OCI-LY3 (cell line): ENCODE measurements around the gene GJC2.

Source experiments
- H2AFZ ChIP-seq: fragments of 200-600, 300-600 bp; shearing (Covaris generic); 2 replicates; pipeline ENCODE4 v1.6.0; 2014; ENCODE audit warnings: antibody characterized with exemption, low read depth, low read length
- H3K27ac ChIP-seq: fragments of 200-600, 300-600 bp; sonication (generic); 2 replicates; pipeline ENCODE4 v1.5.1; 2014; ENCODE audit warnings: mild to moderate bottlenecking, low read length, moderate library complexity, mixed read lengths
- H3K27me3 ChIP-seq: fragments of 200-600, 300-600 bp; sonication (generic); 2 replicates; pipeline ENCODE4 v1.6.1; 2014; ENCODE audit warnings: low read depth, low read length, mixed read lengths
- H3K36me3 ChIP-seq: fragments of 200-600, 300-600 bp; sonication (generic); replicated peaks from 2 replicates; pipeline ENCODE3; 2014; ENCODE audit warnings: low read depth, low read length, mixed read lengths
- H3K4me1 ChIP-seq: fragments of 300-600, 200-600 bp; sonication (generic); 2 replicates; pipeline ENCODE4 v1.6.1; 2014; ENCODE audit warnings: low read length, mixed read lengths
- H3K4me2 ChIP-seq: fragments of 200-600, 300-600 bp; sonication (generic); 2 replicates; pipeline ENCODE4 v1.6.1; 2014; ENCODE audit warnings: low read length, mixed read lengths
- H3K4me3 ChIP-seq: fragments of 300-600, 200-600 bp; sonication (generic); 2 replicates; pipeline ENCODE4 v1.5.1; 2014; ENCODE audit warnings: antibody characterized with exemption, mild to moderate bottlenecking, low read length, moderate library complexity
- H3K79me2 ChIP-seq: fragments of 300-600, 200-600 bp; shearing (Covaris generic); 2 replicates; pipeline ENCODE4 v1.6.1; 2014; ENCODE audit warnings: mild to moderate bottlenecking, low read length, mixed read lengths
- H3K9ac ChIP-seq: fragments of 300-600, 200-600 bp; shearing (Covaris generic); 2 replicates; pipeline ENCODE4 v1.6.0; 2014; ENCODE audit warnings: mild to moderate bottlenecking, low read length, moderate library complexity
- H3K9me3 ChIP-seq: fragments of 200-600, 300-600 bp; shearing (Covaris generic); 2 replicates; pipeline ENCODE4 v1.6.1; 2014; ENCODE audit warnings: low read length, mixed read lengths; ENCODE audit not compliant: insufficient read depth
- H4K20me1 ChIP-seq: fragments of 200-600, 300-600 bp; sonication (generic); 2 replicates; pipeline ENCODE4 v1.6.1; 2016; ENCODE audit warnings: low read length, mixed read lengths; ENCODE audit not compliant: insufficient read depth
- EZH2phosphoT487 ChIP-seq: fragments of 200-600 bp; shearing (Covaris generic); IDR thresholded peaks from 2 replicates; pipeline ENCODE4 v1.6.1; 2018; ENCODE audit warnings: antibody characterized with exemption, mixed run types, low read depth
- TF ChIP-seq, protein P1 (sequence below): fragments of 200-600, 300-600 bp; sonication (generic); IDR thresholded peaks from 2 replicates; pipeline ENCODE4 v1.5.1; 2014; ENCODE audit warnings: antibody characterized with exemption, low read length, low read depth

GJC2 gene

DNA sequence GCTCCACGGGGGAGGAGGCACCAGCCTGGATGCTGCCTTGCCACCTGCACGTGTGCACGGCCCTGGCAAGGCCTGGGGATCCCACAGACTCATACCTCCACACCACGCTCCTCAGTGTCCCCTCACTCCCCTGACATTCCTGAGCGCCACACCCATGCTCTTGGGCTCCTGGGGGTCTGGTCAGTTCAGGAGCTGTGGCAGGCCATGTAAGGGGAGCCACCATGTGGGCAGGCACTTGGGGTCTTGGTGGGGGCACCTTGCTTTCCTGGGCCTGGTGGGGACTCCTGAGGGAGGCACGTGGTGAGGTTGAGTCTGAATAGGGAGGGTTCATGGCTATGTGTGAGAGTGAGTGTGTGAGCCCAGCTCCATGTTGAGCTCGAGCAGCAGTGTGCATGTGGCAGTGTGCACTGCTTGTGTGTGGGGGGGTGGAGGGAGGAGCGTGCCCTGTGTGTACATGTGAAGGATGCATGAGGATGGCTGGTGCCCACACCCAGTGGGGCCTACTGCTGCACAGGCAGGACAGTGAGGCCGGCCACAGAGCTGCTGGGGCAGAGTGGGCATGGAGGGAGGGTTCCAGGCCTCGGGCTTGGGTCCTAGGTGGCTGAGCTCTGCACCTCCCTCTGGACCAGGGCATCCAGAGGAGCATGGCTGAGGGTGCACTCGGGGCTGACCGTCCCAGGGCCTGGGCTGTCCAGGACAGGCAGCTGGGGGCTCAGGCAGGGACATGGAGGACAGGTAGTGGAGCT, 1.6 kb downstream of the GJC2 start:
- H3K4me1 ChIP-seq = no peaks in the 10 kb centered on the region
- no peak overlapping the region for H3K27ac ChIP-seq
- H3K4me3 ChIP-seq = no peak overlapping the region
- H3K27me3 ChIP-seq = no peaks in the 10 kb centered on the region
- peaks cover 6% of the 10 kb centered on the region for H3K36me3 ChIP-seq
- H3K9ac ChIP-seq = no peak overlapping the region
- H3K9me3 ChIP-seq = no peaks in the 10 kb centered on the region
- TF ChIP-seq, protein P1, sequence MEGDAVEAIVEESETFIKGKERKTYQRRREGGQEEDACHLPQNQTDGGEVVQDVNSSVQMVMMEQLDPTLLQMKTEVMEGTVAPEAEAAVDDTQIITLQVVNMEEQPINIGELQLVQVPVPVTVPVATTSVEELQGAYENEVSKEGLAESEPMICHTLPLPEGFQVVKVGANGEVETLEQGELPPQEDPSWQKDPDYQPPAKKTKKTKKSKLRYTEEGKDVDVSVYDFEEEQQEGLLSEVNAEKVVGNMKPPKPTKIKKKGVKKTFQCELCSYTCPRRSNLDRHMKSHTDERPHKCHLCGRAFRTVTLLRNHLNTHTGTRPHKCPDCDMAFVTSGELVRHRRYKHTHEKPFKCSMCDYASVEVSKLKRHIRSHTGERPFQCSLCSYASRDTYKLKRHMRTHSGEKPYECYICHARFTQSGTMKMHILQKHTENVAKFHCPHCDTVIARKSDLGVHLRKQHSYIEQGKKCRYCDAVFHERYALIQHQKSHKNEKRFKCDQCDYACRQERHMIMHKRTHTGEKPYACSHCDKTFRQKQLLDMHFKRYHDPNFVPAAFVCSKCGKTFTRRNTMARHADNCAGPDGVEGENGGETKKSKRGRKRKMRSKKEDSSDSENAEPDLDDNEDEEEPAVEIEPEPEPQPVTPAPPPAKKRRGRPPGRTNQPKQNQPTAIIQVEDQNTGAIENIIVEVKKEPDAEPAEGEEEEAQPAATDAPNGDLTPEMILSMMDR = no peak
- TF ChIP-seq EZH2phosphoT487 = no peak
- H3K79me2 ChIP-seq = peaks cover 4% of the 10 kb centered on the region; the same call in 1 of the 2 replicates
- H3K4me2 ChIP-seq = no peak overlapping the region
- H2AFZ ChIP-seq = no peak overlapping the region
- H4K20me1 ChIP-seq = peaks cover 6% of the 10 kb centered on the region; the same call in 1 of the 2 replicates

DNA sequence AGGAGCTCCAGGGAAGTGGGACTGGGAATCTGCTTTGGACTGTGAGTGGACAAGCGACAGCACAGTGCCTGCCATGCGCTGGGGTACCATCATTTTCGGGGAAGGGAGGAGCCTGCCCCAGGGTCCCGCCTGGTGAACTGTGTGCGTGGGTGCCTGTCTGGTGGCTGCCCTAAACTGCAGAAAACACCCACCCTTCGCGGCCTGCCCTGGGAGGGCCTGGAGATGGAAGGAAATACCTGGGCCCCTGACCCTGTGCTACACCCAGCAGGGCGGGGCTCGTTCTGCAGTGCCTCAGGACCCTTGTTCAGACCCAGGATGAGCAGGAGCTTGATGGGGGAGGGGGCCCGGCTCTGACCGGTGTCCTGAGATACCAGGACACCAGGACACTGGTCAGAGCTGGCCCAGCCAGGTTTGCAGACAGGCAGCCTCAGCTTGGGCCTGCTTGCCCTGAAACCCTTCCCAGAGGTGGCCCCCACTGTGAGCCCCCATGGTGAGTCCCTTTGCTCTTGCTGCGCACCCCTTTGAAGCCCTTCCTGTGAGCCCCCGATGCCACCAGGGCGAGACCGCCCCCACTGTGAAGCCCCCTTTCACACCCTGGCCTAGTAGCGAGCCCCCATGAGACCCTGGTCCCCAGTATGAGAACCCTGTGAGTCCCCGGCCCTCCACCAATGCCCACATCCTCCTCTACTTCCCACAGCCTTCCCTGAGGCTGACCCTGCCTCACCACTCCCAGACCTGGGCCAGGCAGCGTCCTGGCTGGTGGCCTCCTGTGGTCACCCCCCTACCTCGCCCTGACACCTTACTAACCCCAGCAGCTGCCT, 2.6 kb downstream of the GJC2 start:
- Histone ChIP-seq H3K4me3 (no peak overlapping the region), H3K4me1 (no peaks in the 10 kb centered on the region), H3K36me3 (peaks cover 3% of the 10 kb centered on the region), H3K27ac (no peak overlapping the region), H3K79me2 (no peaks in the 10 kb centered on the region), H4K20me1 (peaks cover 3% of the 10 kb centered on the region; the same call in 1 of the 2 replicates), H3K27me3 (no peaks in the 10 kb centered on the region), H2AFZ (no peak overlapping the region), H3K4me2 (no peak overlapping the region), H3K9ac (no peak overlapping the region), H3K9me3 (no peaks in the 10 kb centered on the region)
- TF ChIP-seq, protein P1 = no peak
- no peak for TF ChIP-seq EZH2phosphoT487

DNA sequence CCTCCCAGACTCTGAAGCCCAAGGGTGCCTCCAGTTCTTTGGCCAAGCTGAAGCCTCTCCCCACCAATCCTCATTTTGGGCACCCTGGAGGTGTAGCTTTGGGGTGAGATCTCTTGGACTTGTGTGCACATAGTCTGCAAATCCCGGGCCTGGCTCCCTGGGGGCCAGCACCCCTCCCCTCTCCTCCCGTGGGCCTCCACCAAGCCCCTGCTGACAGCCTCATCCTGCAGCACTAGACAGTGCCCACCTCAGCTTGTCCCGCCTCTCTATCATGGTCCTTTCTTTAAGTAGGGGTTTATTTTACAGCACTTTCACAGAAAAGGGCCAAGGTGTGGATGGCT, 3.2 kb downstream of the GJC2 start:
- Histone ChIP-seq H3K4me3 (no peak overlapping the region), H4K20me1 (peaks cover 3% of the 10 kb centered on the region; the same call in 1 of the 2 replicates), H2AFZ (no peak overlapping the region), H3K27me3 (no peaks in the 10 kb centered on the region), H3K27ac (no peak overlapping the region), H3K4me2 (no peak overlapping the region), H3K9me3 (no peaks in the 10 kb centered on the region), H3K79me2 (no peaks in the 10 kb centered on the region), H3K4me1 (no peaks in the 10 kb centered on the region), H3K36me3 (peaks cover 3% of the 10 kb centered on the region), H3K9ac (no peak overlapping the region)
- TF ChIP-seq EZH2phosphoT487 = no peak
- TF ChIP-seq, protein P1 = no peak

DNA sequence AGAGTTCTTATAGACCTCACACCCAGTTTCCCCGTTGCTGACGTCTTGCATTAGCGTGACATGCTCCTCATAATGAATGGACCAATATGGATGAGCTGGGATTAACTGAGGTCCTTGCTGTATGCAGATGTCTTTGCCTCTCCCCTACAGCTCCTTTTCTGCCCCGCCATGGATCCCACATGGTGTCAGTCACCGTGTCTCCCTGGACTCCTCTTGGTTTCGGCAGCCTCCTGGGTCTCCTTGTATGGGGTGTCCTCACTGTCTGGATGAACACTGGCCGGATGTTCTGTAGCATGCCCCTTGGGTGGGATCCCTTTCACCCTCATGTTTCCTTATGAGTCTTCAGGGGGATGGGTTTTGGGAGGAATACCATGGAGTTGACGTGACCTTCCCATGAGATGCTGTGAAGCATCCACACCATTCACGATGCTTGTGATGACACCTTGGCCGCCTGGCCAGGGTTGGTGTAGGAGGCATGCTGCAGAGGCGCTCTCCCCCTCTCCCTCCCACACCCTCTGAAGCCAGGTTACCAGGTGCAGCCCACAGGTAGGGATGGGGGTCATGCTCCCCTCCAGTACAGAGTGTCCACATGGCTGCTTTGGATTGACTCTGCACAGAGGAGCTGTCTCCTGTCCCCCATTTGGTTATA, 4.4 kb downstream of the GJC2 start:
- no peak for TF ChIP-seq EZH2phosphoT487
- TF ChIP-seq, protein P1 = no peak
- no peaks in the 10 kb centered on the region for H4K20me1 ChIP-seq
- H3K27ac ChIP-seq = no peak overlapping the region

More for the DNA sequence above, 4.4 kb downstream of the GJC2 start:
- no peak overlapping the region for H3K4me2 ChIP-seq
- no peaks in the 10 kb centered on the region for H3K27me3 ChIP-seq
- no peaks in the 10 kb centered on the region for H3K9me3 ChIP-seq
- no peak overlapping the region for H3K9ac ChIP-seq
- no peaks in the 10 kb centered on the region for H3K4me1 ChIP-seq
- H2AFZ ChIP-seq = no peak overlapping the region
- H3K36me3 ChIP-seq = no peaks in the 10 kb centered on the region
- no peaks in the 10 kb centered on the region for H3K79me2 ChIP-seq
- no peak overlapping the region for H3K4me3 ChIP-seq
